CMK (cell line): ENCODE results near the gene GSE1.

Source experiments
- DNase-seq: peaks from one replicate; pipeline ENCODE4 v3.0.0-alpha.2; 2010; ENCODE audit warnings: low read depth

GSE1 gene

GRCh38 chr16:85605051-85605911 lies 7.8 kb upstream of the GSE1 start:
- DNase-seq: no peak

GRCh38 chr16:85605912-85606841 lies 6.9 kb upstream of the GSE1 start:
- no peak for DNase-seq

GRCh38 chr16:85606904-85607303 lies 6.2 kb upstream of the GSE1 start:
- no peak for DNase-seq

GRCh38 chr16:85607321-85607765 lies 5.8 kb upstream of the GSE1 start:
- no peak for DNase-seq

- DNase-seq: no peak
These were observed 5.2 kb upstream of the GSE1 start for GRCh38 chr16:85607796-85608514.

- no peak for DNase-seq
These were observed 4.6 kb upstream of the GSE1 start for GRCh38 chr16:85608515-85608885.

GRCh38 chr16:85608887-85609286 lies 4.2 kb upstream of the GSE1 start:
- DNase-seq: no peak

GRCh38 chr16:85609539-85609938 lies 3.6 kb upstream of the GSE1 start:
- DNase-seq: no peak

GRCh38 chr16:85610059-85610445 lies 3.1 kb upstream of the GSE1 start:
- DNase-seq: no peak

GRCh38 chr16:85610446-85611193 lies 2.5 kb upstream of the GSE1 start:
- peak; percentile 57 for DNase-seq

GRCh38 chr16:85611194-85611443 lies 2.0 kb upstream of the GSE1 start:
- no peak for DNase-seq

- peak; percentile 61 for DNase-seq
These were observed 1.5 kb upstream of the GSE1 start for GRCh38 chr16:85611444-85612190.

GRCh38 chr16:85612191-85612800 lies 826 bp upstream of the GSE1 start:
- DNase-seq: peak; percentile 94

- peak; percentile 91 for DNase-seq
These were observed 649 bp downstream of the GSE1 start for GRCh38 chr16:85613604-85614337.

GRCh38 chr16:85614338-85615013 lies 1.4 kb downstream of the GSE1 start:
- no peak for DNase-seq

- DNase-seq: no peak
These were observed 2.1 kb downstream of the GSE1 start for GRCh38 chr16:85615014-85615851.

- DNase-seq: peak; percentile 88
These were observed 2.9 kb downstream of the GSE1 start for GRCh38 chr16:85615852-85616606.
